BLaER1 (cell line): ENCODE measurements around the gene VPS37C.

Experiments used
- H3K27ac ChIP-seq: shearing (Covaris generic); formaldehyde crosslinking; 2 replicates; pipeline ENCODE4 v1.8.1; 2022
- H3K27me3 ChIP-seq: shearing (Covaris generic); formaldehyde crosslinking; 2 replicates; pipeline ENCODE4 v1.8.1; 2022
- H3K36me3 ChIP-seq: shearing (Covaris generic); formaldehyde crosslinking; 2 replicates; pipeline ENCODE4 v1.8.1; 2022
- H3K4me1 ChIP-seq: shearing (Covaris generic); formaldehyde crosslinking; 2 replicates; pipeline ENCODE4 v1.8.1; 2022
- H3K4me2 ChIP-seq: shearing (Covaris generic); formaldehyde crosslinking; 2 replicates; pipeline ENCODE4 v1.8.1; 2022
- H3K4me3 ChIP-seq: shearing (Covaris generic); formaldehyde crosslinking; 2 replicates; pipeline ENCODE4 v1.8.1; 2022
- H3K9ac ChIP-seq: shearing (Covaris generic); formaldehyde crosslinking; 2 replicates; pipeline ENCODE4 v1.8.1; 2022
- H3K9me3 ChIP-seq: shearing (Covaris generic); formaldehyde crosslinking; 2 replicates; pipeline ENCODE4 v1.8.1; 2022
- H4K20me1 ChIP-seq: shearing (Covaris generic); formaldehyde crosslinking; 2 replicates; pipeline ENCODE4 v1.8.1; 2022
- Cebpa-rat ChIP-seq: shearing (Covaris generic); IDR thresholded peaks from 2 replicates; pipeline ENCODE4 v1.8.1; 2022

The VPS37C gene

GRCh38 chr11:61090982-61091372, 70.2 kb downstream of the VPS37C start:
- no peak for TF ChIP-seq Cebpa-rat
- Histone ChIP-seq H3K4me1 (peaks cover 20% of the 10 kb centered on the region), H3K9me3 (peaks cover 22% of the 10 kb centered on the region), H3K4me3 (no peak overlapping the region), H3K9ac (no peak overlapping the region), H3K27me3 (no peaks in the 10 kb centered on the region), H4K20me1 (no peaks in the 10 kb centered on the region), H3K27ac (no peak overlapping the region), H3K36me3 (no peaks in the 10 kb centered on the region), H3K4me2 (no peak overlapping the region)

GRCh38 chr11:61090521-61090920, 70.7 kb downstream of the VPS37C start:
- no peaks in the 10 kb centered on the region for H4K20me1 ChIP-seq
- H3K4me3 ChIP-seq, result no peak overlapping the region
- no peak overlapping the region for H3K4me2 ChIP-seq
- no peaks in the 10 kb centered on the region for H3K27me3 ChIP-seq
- no peak for TF ChIP-seq Cebpa-rat
- H3K27ac ChIP-seq, result no peak overlapping the region
- peaks cover 22% of the 10 kb centered on the region for H3K9me3 ChIP-seq
- no peak overlapping the region for H3K9ac ChIP-seq
- no peaks in the 10 kb centered on the region for H3K36me3 ChIP-seq
- H3K4me1 ChIP-seq, result peaks cover 20% of the 10 kb centered on the region

GRCh38 chr11:61089806-61090491, 71.3 kb downstream of the VPS37C start:
- Histone ChIP-seq H3K9ac (no peak overlapping the region), H3K9me3 (peaks cover 21% of the 10 kb centered on the region), H4K20me1 (no peaks in the 10 kb centered on the region), H3K36me3 (no peaks in the 10 kb centered on the region), H3K27ac (no peak overlapping the region), H3K4me3 (no peak overlapping the region), H3K4me2 (no peak overlapping the region), H3K4me1 (peaks cover 20% of the 10 kb centered on the region), H3K27me3 (no peaks in the 10 kb centered on the region)
- no peak for TF ChIP-seq Cebpa-rat

DNA sequence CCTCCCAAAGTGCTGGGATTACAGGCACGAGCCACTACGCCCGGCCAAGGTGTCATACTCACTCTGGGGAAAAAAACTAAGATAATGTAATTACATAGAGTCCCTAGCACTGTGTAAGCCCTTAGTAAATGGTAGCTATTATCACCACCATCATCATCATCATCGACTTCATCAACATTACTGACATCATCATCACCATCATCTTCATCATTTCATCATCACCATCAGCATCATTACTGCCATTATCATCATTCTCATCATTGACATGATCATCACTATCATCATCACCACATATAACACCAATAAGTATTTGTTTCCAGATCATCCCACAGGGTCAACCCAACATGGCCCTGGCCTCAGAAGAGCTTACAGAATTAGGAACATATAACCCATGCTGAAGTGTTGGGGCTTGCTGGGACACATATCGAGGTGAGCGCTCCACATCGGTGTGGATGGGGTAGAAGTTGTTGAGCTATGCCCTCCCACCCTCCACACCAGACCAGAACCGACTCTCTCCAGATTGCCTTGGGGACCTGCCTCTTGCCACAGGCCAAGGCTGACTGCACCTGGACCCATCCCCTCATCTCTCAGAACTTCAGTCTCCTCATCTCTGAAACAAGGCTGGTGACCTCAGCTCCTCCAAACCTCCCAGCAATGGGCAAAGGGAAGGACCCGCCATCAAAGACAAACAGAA, 73.7 kb downstream of the VPS37C start:
- Histone ChIP-seq H3K4me1 (peaks cover 17% of the 10 kb centered on the region), H3K4me2 (0 out of 2 replicates have a peak overlapping the region, but pooled peaks have one; percentile 9), H3K9me3 (no peaks in the 10 kb centered on the region), H3K27ac (no peak overlapping the region), H3K9ac (no peak overlapping the region), H3K27me3 (no peaks in the 10 kb centered on the region), H3K36me3 (no peaks in the 10 kb centered on the region), H3K4me3 (no peak overlapping the region), H4K20me1 (no peaks in the 10 kb centered on the region)
- no peak for TF ChIP-seq Cebpa-rat

- Histone ChIP-seq H3K9me3 (no peaks in the 10 kb centered on the region), H3K4me2 (no peak overlapping the region), H3K27me3 (no peaks in the 10 kb centered on the region), H3K4me1 (peaks cover 11% of the 10 kb centered on the region; the same call in 1 of the 2 replicates), H3K9ac (no peak overlapping the region), H3K27ac (no peak overlapping the region), H3K4me3 (no peak overlapping the region), H3K36me3 (no peaks in the 10 kb centered on the region), H4K20me1 (no peaks in the 10 kb centered on the region)
- no peak for TF ChIP-seq Cebpa-rat
These were observed 77.6 kb downstream of the VPS37C start for GRCh38 chr11:61083601-61084147.

GRCh38 chr11:61082931-61083531, 78.2 kb downstream of the VPS37C start:
- Histone ChIP-seq H3K9me3 (no peaks in the 10 kb centered on the region), H4K20me1 (no peaks in the 10 kb centered on the region), H3K4me2 (no peak overlapping the region), H3K36me3 (no peaks in the 10 kb centered on the region), H3K4me1 (0 out of 2 replicates have a peak, but pooled peaks cover 6% of the 10 kb centered on the region), H3K27ac (no peak overlapping the region), H3K27me3 (no peaks in the 10 kb centered on the region), H3K4me3 (no peak overlapping the region), H3K9ac (no peak overlapping the region)
- TF ChIP-seq Cebpa-rat, result no peak

- Histone ChIP-seq H3K4me2 (peak overlapping the region; percentile 17; the same call in 1 of the 2 replicates), H3K27ac (no peak overlapping the region), H3K27me3 (no peaks in the 10 kb centered on the region), H4K20me1 (no peaks in the 10 kb centered on the region), H3K9me3 (no peaks in the 10 kb centered on the region), H3K4me1 (0 out of 2 replicates have a peak, but pooled peaks cover 6% of the 10 kb centered on the region), H3K36me3 (no peaks in the 10 kb centered on the region), H3K4me3 (no peak overlapping the region), H3K9ac (no peak overlapping the region)
- TF ChIP-seq Cebpa-rat, result no peak
These were observed 79.0 kb downstream of the VPS37C start for GRCh38 chr11:61082062-61082870.

GRCh38 chr11:61080986-61081590, 80.1 kb downstream of the VPS37C start:
- no peaks in the 10 kb centered on the region for H3K9me3 ChIP-seq
- H3K27ac ChIP-seq, result no peak overlapping the region
- H3K27me3 ChIP-seq, result no peaks in the 10 kb centered on the region
- H3K4me2 ChIP-seq, result no peak overlapping the region
- H3K9ac ChIP-seq, result no peak overlapping the region
- no peak for TF ChIP-seq Cebpa-rat
- H3K4me1 ChIP-seq, result 0 out of 2 replicates have a peak, but pooled peaks cover 6% of the 10 kb centered on the region
- H4K20me1 ChIP-seq, result no peaks in the 10 kb centered on the region
- H3K36me3 ChIP-seq, result no peaks in the 10 kb centered on the region
- H3K4me3 ChIP-seq, result no peak overlapping the region

- H3K4me2 ChIP-seq, result no peak overlapping the region
- no peak overlapping the region for H3K27ac ChIP-seq
- no peaks in the 10 kb centered on the region for H3K36me3 ChIP-seq
- no peak overlapping the region for H3K9ac ChIP-seq
- no peak for TF ChIP-seq Cebpa-rat
- no peaks in the 10 kb centered on the region for H3K27me3 ChIP-seq
- no peaks in the 10 kb centered on the region for H4K20me1 ChIP-seq
- no peak overlapping the region for H3K4me3 ChIP-seq
- H3K9me3 ChIP-seq, result no peaks in the 10 kb centered on the region
- peaks cover 6% of the 10 kb centered on the region; the same call in 1 of the 2 replicates for H3K4me1 ChIP-seq
These were observed 80.7 kb downstream of the VPS37C start for GRCh38 chr11:61080526-61080925.
